H1 (cell line): ENCODE data around the gene PRKCA. TPM values are rescaled to one million over a fixed set of nuclear protein-coding genes. Genes with fewer than 3 reads are reported as not detected.

Source experiments
- CTCF ChIA-PET: fragments of 300-600 bp; sonication (Branson Sonifier 250); formaldehyde crosslinking; loops from one replicate; lab custom pipeline; 2021; ENCODE audit not compliant: partially characterized antibody; lab: Charles Lee
- POLR2A ChIA-PET: fragments of 300-600 bp; sonication (Branson Sonifier 250); formaldehyde crosslinking; loops from one replicate; lab custom pipeline; 2021; ENCODE audit warnings: inconsistent platforms; ENCODE audit not compliant: partially characterized antibody; lab: Charles Lee
- DNase-seq, 2 experiments: peaks; one replicate each; pipeline versions ENCODE4 v3.0.0 to v3.0.0-alpha.2; 2010 to 2022; ENCODE audit warnings: low spot score in 2 of 2, low read depth in 1 of 2, mixed read lengths in 1 of 2
- FAIRE-seq: peaks from 2 replicates; lab custom pipeline; 2011; peaks lifted over from hg19 to GRCh38; lab: Jason Lieb, UNC
- H2AFZ ChIP-seq: 2 replicates; pipeline ENCODE4 v1.8.1; 2012; ENCODE audit warnings: low read length, inconsistent platforms
- H2AK5ac ChIP-seq: 2 replicates; pipeline ENCODE4 v1.6.1; 2013; ENCODE audit warnings: low read depth, low read length
- H2BK120ac ChIP-seq: replicated peaks from 2 replicates; pipeline ENCODE3; 2013; ENCODE audit warnings: low read depth, low read length, inconsistent platforms
- H2BK12ac ChIP-seq: 2 replicates; pipeline ENCODE4 v1.6.1; 2013; ENCODE audit warnings: low read depth, low read length
- H2BK15ac ChIP-seq: 2 replicates; pipeline ENCODE4 v1.6.1; 2013; ENCODE audit warnings: low read length
- H2BK20ac ChIP-seq: 2 replicates; pipeline ENCODE4 v1.6.1; 2013; ENCODE audit warnings: low read length
- H2BK5ac ChIP-seq: 2 replicates; pipeline ENCODE4 v1.6.1; 2013; ENCODE audit warnings: low read depth, low read length
- H3K14ac ChIP-seq: 2 replicates; pipeline ENCODE4 v1.6.1; 2013; ENCODE audit warnings: inconsistent platforms; ENCODE audit not compliant: insufficient read length
- H3K18ac ChIP-seq: 2 replicates; pipeline ENCODE4 v1.6.1; 2013; ENCODE audit warnings: low read length; ENCODE audit errors: extremely low read depth
- H3K23ac ChIP-seq: 2 replicates; pipeline ENCODE4 v1.6.1; 2013; ENCODE audit warnings: inconsistent platforms; ENCODE audit not compliant: insufficient read length
- H3K23me2 ChIP-seq: 2 replicates; pipeline ENCODE4 v1.6.1; 2013; ENCODE audit warnings: low read depth, low read length
- H3K27ac ChIP-seq: 2 replicates; pipeline ENCODE4 v1.6.1; 2011; ENCODE audit warnings: low read depth, low read length, inconsistent platforms
- H3K27me3 ChIP-seq, 4 experiments: replicated peaks in 1 of 4; 1 replicate in 1 of 4; 2 replicates in 3 of 4; pipeline versions ENCODE4 v1.6.1 to v1.8.1; 2011 to 2013; ENCODE audit warnings: low read length in 3 of 4, mild to moderate bottlenecking in 3 of 4, inconsistent platforms in 2 of 4, mixed read lengths in 2 of 4, moderate library complexity in 1 of 4; ENCODE audit not compliant: control insufficient read depth in 3 of 4, insufficient read depth in 3 of 4; ENCODE audit errors: extremely low read depth in 1 of 4
- H3K36me3 ChIP-seq, 4 experiments: 2 replicates each; pipeline versions ENCODE4 v1.6.1 to v1.8.1; 2011 to 2013; ENCODE audit warnings: mild to moderate bottlenecking in 4 of 4, low read length in 3 of 4, moderate library complexity in 2 of 4, control low read depth in 1 of 4, inconsistent platforms in 1 of 4; ENCODE audit not compliant: insufficient read depth in 4 of 4, control insufficient read depth in 2 of 4
- H3K4ac ChIP-seq: replicated peaks from 2 replicates; pipeline ENCODE3; 2013; ENCODE audit warnings: low read length, low read depth, mixed read lengths, inconsistent platforms; ENCODE audit not compliant: insufficient read length
- H3K4me1 ChIP-seq, 4 experiments: replicated peaks in 1 of 4; 1 replicate in 1 of 4; 2 replicates in 3 of 4; pipeline versions ENCODE4 v1.6.1 to v1.8.1; 2011 to 2013; ENCODE audit warnings: low read length in 3 of 4, inconsistent platforms in 2 of 4, mixed read lengths in 1 of 4; ENCODE audit not compliant: insufficient read depth in 4 of 4, control insufficient read depth in 3 of 4
- H3K4me2 ChIP-seq, 2 experiments: 2 replicates each; pipeline versions ENCODE4 v1.6.1 to v1.8.1; 2011 to 2013; ENCODE audit warnings: low read depth in 2 of 2, low read length in 2 of 2, control low read depth in 1 of 2, inconsistent platforms in 1 of 2, mild to moderate bottlenecking in 1 of 2; ENCODE audit not compliant: insufficient read depth in 1 of 2
- H3K4me3 ChIP-seq, 4 experiments: fragments of 200-600, 300-600 bp in 1 of 4; sonication (generic), shearing (Covaris generic), sonication (Bioruptor Twin) in 1 of 4; 2 replicates each; pipeline versions ENCODE4 v1.5.1 to v1.8.1; 2011 to 2016; ENCODE audit warnings: low read length in 4 of 4, low read depth in 3 of 4, control low read depth in 2 of 4, inconsistent platforms in 2 of 4, mild to moderate bottlenecking in 2 of 4, mixed read lengths in 1 of 4, moderate library complexity in 1 of 4; ENCODE audit not compliant: insufficient read depth in 2 of 4; ENCODE audit errors: extremely low read depth in 1 of 4
- H3K56ac ChIP-seq: replicated peaks from 2 replicates; pipeline ENCODE3; 2013; ENCODE audit warnings: low read depth, mild to moderate bottlenecking, mixed read lengths, low read length, inconsistent platforms; ENCODE audit not compliant: insufficient read length
- H3K79me1 ChIP-seq: 2 replicates; pipeline ENCODE4 v1.6.1; 2013; ENCODE audit warnings: low read depth, low read length, control low read depth
- H3K79me2 ChIP-seq, 2 experiments: 2 replicates each; pipeline versions ENCODE4 v1.6.1 to v1.8.1; 2012 to 2013; ENCODE audit warnings: low read length in 2 of 2, mild to moderate bottlenecking in 2 of 2, inconsistent platforms in 1 of 2; ENCODE audit not compliant: insufficient read depth in 2 of 2, control insufficient read depth in 1 of 2
- H3K9ac ChIP-seq, 4 experiments: replicated peaks in 1 of 4; 1 replicate in 1 of 4; 2 replicates in 3 of 4; pipeline versions ENCODE4 v1.6.1 to v1.8.1; 2011 to 2013; ENCODE audit warnings: low read depth in 3 of 4, low read length in 3 of 4, control low read depth in 2 of 4, mild to moderate bottlenecking in 2 of 4, moderate library complexity in 2 of 4, inconsistent platforms in 1 of 4; ENCODE audit errors: extremely low read depth in 1 of 4
- H3K9me3 ChIP-seq, 2 experiments: 2 replicates each; pipeline versions ENCODE4 v1.6.1 to v1.8.1; 2012 to 2013; ENCODE audit warnings: mild to moderate bottlenecking in 2 of 2, moderate library complexity in 2 of 2, control low read depth in 1 of 2, inconsistent platforms in 1 of 2, low read depth in 1 of 2, low read length in 1 of 2, mixed read lengths in 1 of 2; ENCODE audit not compliant: insufficient read depth in 2 of 2
- H4K20me1 ChIP-seq, 2 experiments: replicated peaks in 1 of 2; 2 replicates each; pipeline versions ENCODE3 to v1.8.1; 2011 to 2013; ENCODE audit warnings: inconsistent platforms in 2 of 2, low read length in 2 of 2, mild to moderate bottlenecking in 1 of 2; ENCODE audit not compliant: insufficient read depth in 2 of 2, control insufficient read depth in 1 of 2
- H4K5ac ChIP-seq: 2 replicates; pipeline ENCODE4 v1.6.1; 2013; ENCODE audit warnings: low read length, low read depth, mixed read lengths, inconsistent platforms; ENCODE audit not compliant: insufficient read length
- H4K8ac ChIP-seq: 2 replicates; pipeline ENCODE4 v1.8.0; 2013; ENCODE audit warnings: mild to moderate bottlenecking, moderate library complexity, low read length, inconsistent platforms; ENCODE audit not compliant: insufficient read depth; ENCODE audit errors: extremely low read depth
- H4K91ac ChIP-seq: replicated peaks from 2 replicates; pipeline ENCODE3; 2013; ENCODE audit warnings: low read length, mixed read lengths, inconsistent platforms; ENCODE audit not compliant: insufficient read length
- ASH2L ChIP-seq: fragments of 200-600, 300-600 bp; sonication (generic); IDR thresholded peaks from one replicate; pipeline ENCODE4 v1.7.1; 2017; ENCODE audit warnings: low read length
- CBX5 ChIP-seq: fragments of 300-800, 300-1000 bp; sonication (generic); IDR thresholded peaks from 2 replicates; pipeline ENCODE4 v1.7.1; 2016; ENCODE audit warnings: antibody characterized with exemption, low read length, low read depth
- CBX8 ChIP-seq: fragments of 300-800, 300-1000 bp; sonication (generic); IDR thresholded peaks from 2 replicates; pipeline ENCODE4 v1.7.1; 2016; ENCODE audit warnings: low read depth, low read length, borderline replicate concordance
- CEBPB ChIP-seq: IDR thresholded peaks from 2 replicates; pipeline ENCODE4 v1.6.1; 2012; ENCODE audit warnings: low read depth, low read length
- CTBP2 ChIP-seq: IDR thresholded peaks from 2 replicates; pipeline ENCODE4 v1.7.0; 2011; ENCODE audit warnings: borderline replicate concordance, mild to moderate bottlenecking, moderate library complexity, mixed read lengths, low read length; ENCODE audit not compliant: insufficient read depth, insufficient read length
- HDAC6 ChIP-seq: IDR thresholded peaks from one replicate; pipeline ENCODE4 v1.7.1; 2012; ENCODE audit warnings: low read depth, mild to moderate bottlenecking, inconsistent platforms, low read length, moderate library complexity
- JUND ChIP-seq: IDR thresholded peaks from 2 replicates; pipeline ENCODE4 v1.6.1; 2011; ENCODE audit warnings: mild to moderate bottlenecking, improper control_type of control experiment, low read length
- POLR2A ChIP-seq, 2 experiments: IDR thresholded peaks; 1 replicate in 1 of 2; 2 replicates in 1 of 2; pipeline ENCODE4 v1.6.1; 2011; ENCODE audit warnings: low read depth in 2 of 2, low read length in 2 of 2, mild to moderate bottlenecking in 2 of 2; ENCODE audit errors: control extremely low read depth in 1 of 2
- POLR2AphosphoS5 ChIP-seq: IDR thresholded peaks from 2 replicates; pipeline ENCODE4 v1.6.1; 2011; ENCODE audit warnings: low read depth, low read length
- RBBP5 ChIP-seq: IDR thresholded peaks from 2 replicates; pipeline ENCODE4 v1.7.1; 2012; ENCODE audit warnings: low read depth, mild to moderate bottlenecking, inconsistent platforms, low read length, moderate library complexity, borderline replicate concordance
- SP2 ChIP-seq: IDR thresholded peaks from 2 replicates; pipeline ENCODE4 v1.6.1; 2012; ENCODE audit warnings: mild to moderate bottlenecking, low read length, inconsistent platforms
- TAF7 ChIP-seq: optimal IDR thresholded peaks from 2 replicates; pipeline ENCODE3; 2011; ENCODE audit warnings: low read depth, mild to moderate bottlenecking, inconsistent platforms, low read length, moderate library complexity, borderline replicate concordance
- YY1 ChIP-seq: IDR thresholded peaks from 2 replicates; pipeline ENCODE4 v1.6.1; 2011; ENCODE audit warnings: low read depth, mild to moderate bottlenecking, low read length
- WGBS, 2 experiments: shearing (Covaris generic) in 1 of 2; methylation state at CpG; one replicate each; pipeline versions ENCODE4 v1.1.6 to v1.1.7; 2013 to 2015; ENCODE audit warnings: low lambda C conversion rate in 2 of 2, mixed read lengths in 2 of 2, inconsistent platforms in 1 of 2, low coverage in 1 of 2, missing lambda C conversion rate in 1 of 2; ENCODE audit not compliant: insufficient replicate concordance in 2 of 2, insufficient coverage in 1 of 2, insufficient read length in 1 of 2; ENCODE audit errors: extremely low coverage in 1 of 2, missing lambda C conversion rate in 1 of 2; 5-methylcytosine and 5-hydroxymethylcytosine counted together
- polyA plus RNA-seq, 7 experiments: library from polyadenylated mRNA; depleted of rRNA in 3 of 7; stranded (reverse) in 5 of 7; unstranded in 2 of 7; fragments of >200 nt in 5 of 7; fragments of 200-250 nt in 2 of 7; gene quantifications; 1 replicate in 5 of 7; 2 replicates in 1 of 7; 4 replicates in 1 of 7; pipeline versions ENCODE4 v1.2.1 to v1.2.3, GENCODE V29; 2011 to 2013; ENCODE audit warnings: missing spikeins in 2 of 7, mixed read lengths in 2 of 7
- total RNA-seq: library from RNA; stranded (reverse); fragmentation: NEBNext Ultra II Directional; extraction: Animal tissue kit (Norgen Biotek cat#: 25700); gene quantifications from 2 replicates; pipeline ENCODE4 v1.2.1, GENCODE V29; 2021
- TF ChIP-seq, protein P1 (sequence below): IDR thresholded peaks from 2 replicates; pipeline ENCODE4 v1.6.1; 2012; ENCODE audit warnings: low read length, inconsistent platforms

Gene PRKCA
- total and polyA plus RNA-seq, 2 of the 8 experiments (the other 6 are each of a cell fraction or from before 2014, with no cell fraction given) = 5.8 to 17.8 TPM

DNA sequence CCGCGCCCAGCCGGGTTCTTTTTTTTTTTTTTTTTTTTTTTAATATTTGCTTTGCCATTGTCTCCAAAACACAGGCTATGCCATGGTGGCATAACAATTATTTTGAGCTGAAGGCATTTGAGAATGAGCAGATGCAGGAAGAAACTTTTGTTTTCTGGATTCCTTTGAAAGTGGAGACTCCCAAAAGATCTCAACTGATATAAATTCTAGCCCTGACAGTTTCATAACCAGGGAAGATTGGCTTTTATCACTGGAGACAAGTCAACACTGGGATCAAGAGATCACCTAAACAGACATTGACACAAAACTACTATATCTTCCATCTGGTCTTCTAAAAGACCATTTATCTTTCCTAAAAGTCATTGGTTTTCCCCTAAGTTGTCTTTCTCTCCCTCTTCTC lies 10.1 kb upstream of the PRKCA start:
- Histone ChIP-seq H3K27me3 (no peaks in the 10 kb centered on the region), H3K79me1 (no peaks in the 10 kb centered on the region), H3K4me1 (no peaks in the 10 kb centered on the region), H3K4me2 (no peak overlapping the region), H4K91ac (no peak overlapping the region), H4K5ac (no peak overlapping the region), H2AK5ac (no peak overlapping the region), H3K23me2 (no peaks in the 10 kb centered on the region), H2BK5ac (no peak overlapping the region), H3K36me3 (no peaks in the 10 kb centered on the region), H2BK15ac (no peak overlapping the region), H2BK20ac (no peak overlapping the region), H3K18ac (no peak overlapping the region), H3K9ac (no peak overlapping the region), H3K79me2 (no peaks in the 10 kb centered on the region), H2BK120ac (no peak overlapping the region), H3K9me3 (no peaks in the 10 kb centered on the region), H2AFZ (no peak overlapping the region), H3K14ac (no peak overlapping the region), H3K23ac (no peak overlapping the region), H4K8ac (no peak overlapping the region), H3K27ac (no peak overlapping the region), H3K4me3 (no peak overlapping the region), H4K20me1 (no peaks in the 10 kb centered on the region), H3K4ac (no peak overlapping the region), H2BK12ac (no peak overlapping the region), H3K56ac (no peak overlapping the region)
- DNase-seq (no peak), FAIRE-seq (no peak)
- WGBS, 2 experiments = no CpG with 5 or more reads among the region's 3 CpGs
- POLR2A ChIA-PET = no interaction called here
- TF ChIP-seq CTBP2 (no peak), JUND (no peak), CBX8 (no peak), HDAC6 (no peak), TAF7 (no peak), YY1 (no peak), SP2 (no peak), ASH2L (no peak), CEBPB (no peak), POLR2A (IDR thresholded peaks at IDR 0.05; ENCODE audit: control extremely low read depth in 1 of 2, low read depth in 2 of 2, low read length in 2 of 2) (no peak), RBBP5 (no peak), POLR2AphosphoS5 (no peak), CBX5 (no peak)
- TF ChIP-seq, protein P1, sequence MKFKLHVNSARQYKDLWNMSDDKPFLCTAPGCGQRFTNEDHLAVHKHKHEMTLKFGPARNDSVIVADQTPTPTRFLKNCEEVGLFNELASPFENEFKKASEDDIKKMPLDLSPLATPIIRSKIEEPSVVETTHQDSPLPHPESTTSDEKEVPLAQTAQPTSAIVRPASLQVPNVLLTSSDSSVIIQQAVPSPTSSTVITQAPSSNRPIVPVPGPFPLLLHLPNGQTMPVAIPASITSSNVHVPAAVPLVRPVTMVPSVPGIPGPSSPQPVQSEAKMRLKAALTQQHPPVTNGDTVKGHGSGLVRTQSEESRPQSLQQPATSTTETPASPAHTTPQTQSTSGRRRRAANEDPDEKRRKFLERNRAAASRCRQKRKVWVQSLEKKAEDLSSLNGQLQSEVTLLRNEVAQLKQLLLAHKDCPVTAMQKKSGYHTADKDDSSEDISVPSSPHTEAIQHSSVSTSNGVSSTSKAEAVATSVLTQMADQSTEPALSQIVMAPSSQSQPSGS = no peak
- CTCF ChIA-PET = no interaction called here
